Lower leg skin (tissue), 3 donors: ENCODE measurements around the gene FKBP5.

Experiments used
- CTCF ChIP-seq, 3 donors: fragments of 450-650 bp; IDR thresholded peaks; one replicate each; pipeline ENCODE4 v1.5.1; 2016; ENCODE audit warnings: antibody characterized with exemption in 3 of 3, mild to moderate bottlenecking in 3 of 3, moderate library complexity in 2 of 3
- POLR2A ChIP-seq, 2 donors: fragments of 450-650 bp; IDR thresholded peaks; one replicate each; pipeline ENCODE4 v1.6.1; 2016 to 2017; ENCODE audit warnings: antibody characterized with exemption in 2 of 2, mild to moderate bottlenecking in 1 of 2, moderate library complexity in 1 of 2

- TF ChIP-seq CTCF (IDR thresholded peaks at IDR 0.05) (no peak), POLR2A (IDR thresholded peaks at IDR 0.05) (no peak)
Measured at GRCh38 chr6:35624341-35625070, 64.2 kb downstream of the FKBP5 start.
